ENCODE results near the gene ERGIC3. TPM values are rescaled to one million over a fixed set of nuclear protein-coding genes. Genes with fewer than 3 reads are reported as not detected.

The ERGIC3 gene
- 398 and 804 TPM in 2 replicates for total RNA-seq

GRCh38 chr20:35541783-35542662 is at the start of gene ERGIC3:
Gene ERGIC3, plus strand, starts transcription at chr20:35542078. Its CDS starts 20 bp downstream, at chr20:35542098.

GRCh38 chr20:35529552-35529951 is 12.3 kb upstream of the ERGIC3 start, which contains the start of gene C20orf173:
Gene C20orf173, minus strand, starts transcription at chr20:35529652. Its CDS starts 279 bp downstream, at chr20:35529373.

Other genes with a start within 250 kb of the ERGIC3 start
- gene FAM83C, start 249.7 kb upstream of the ERGIC3 start, total RNA-seq, result not detected in 2 replicates
- 19.0 and 25.0 TPM in 2 replicates for gene UQCC1, start 130.1 kb upstream of the ERGIC3 start, total RNA-seq
- 1.1 and 1.2 TPM in 2 replicates for gene GDF5, start 103.8 kb upstream of the ERGIC3 start, total RNA-seq
- 34.7 and 50.5 TPM in 2 replicates for gene CEP250, start 86.5 kb upstream of the ERGIC3 start, total RNA-seq
- gene C20orf173, start 12.4 kb upstream of the ERGIC3 start, total RNA-seq, result not detected in 2 replicates
- 18.6 and 31.5 TPM in 2 replicates for gene SPAG4, start 73.8 kb downstream of the ERGIC3 start, total RNA-seq
- gene CPNE1, start 122.8 kb downstream of the ERGIC3 start, total RNA-seq, result 92.4 and 144 TPM in 2 replicates
- gene RBM12, start 122.8 kb downstream of the ERGIC3 start, total RNA-seq, result 37.4 and 56.5 TPM in 2 replicates
- gene NFS1, start 157.3 kb downstream of the ERGIC3 start, total RNA-seq, result 21.4 and 39.4 TPM in 2 replicates
- 62.5 and 200 TPM in 2 replicates for gene ROMO1, start 157.3 kb downstream of the ERGIC3 start, total RNA-seq
- gene RBM39, start 200.2 kb downstream of the ERGIC3 start, total RNA-seq, result 242 and 396 TPM in 2 replicates
- 24.6 and 34.0 TPM in 2 replicates for gene PHF20, start 229.9 kb downstream of the ERGIC3 start, total RNA-seq

All from smooth muscle cell of the umbilical artery (primary cell).